Endothelial cell of umbilical vein (primary cell): Measurements from ENCODE around the gene CLEC16A.

ENCODE experiments used
- EZH2 ChIP-seq: IDR thresholded peaks from 2 replicates; pipeline ENCODE4 v1.6.1; 2012; ENCODE audit warnings: borderline replicate concordance, low read depth, mild to moderate bottlenecking, moderate library complexity, low read length, inconsistent platforms; ENCODE audit not compliant: severe bottlenecking
- FOS ChIP-seq: IDR thresholded peaks from 2 replicates; pipeline ENCODE4 v1.6.1; 2011; ENCODE audit warnings: mild to moderate bottlenecking, low read length, moderate library complexity, borderline replicate concordance; ENCODE audit not compliant: insufficient read depth
- GATA2 ChIP-seq: IDR thresholded peaks from 2 replicates; pipeline ENCODE4 v1.7.0; 2011; ENCODE audit warnings: low read depth, mild to moderate bottlenecking, moderate library complexity, mixed read lengths, low read length; ENCODE audit not compliant: insufficient read length, insufficient read depth
- JUN ChIP-seq: IDR thresholded peaks from 2 replicates; pipeline ENCODE4 v1.6.1; 2011; ENCODE audit warnings: borderline replicate concordance, low read depth; ENCODE audit not compliant: insufficient read length, insufficient read depth
- MYC ChIP-seq: IDR thresholded peaks from one replicate; pipeline ENCODE4 v1.6.1; 2011; ENCODE audit warnings: mild to moderate bottlenecking, low read depth, low read length
- POLR2A ChIP-seq: IDR thresholded peaks from 2 replicates; pipeline ENCODE4 v1.6.1; 2012; ENCODE audit warnings: low read depth, mild to moderate bottlenecking, control low read depth, low read length
- POLR2AphosphoS5 ChIP-seq: IDR thresholded peaks from 2 replicates; pipeline ENCODE4 v1.6.1; 2012; ENCODE audit warnings: low read depth, mild to moderate bottlenecking, control low read depth, low read length, moderate library complexity; ENCODE audit not compliant: insufficient read depth
- TF ChIP-seq, protein P1 (sequence below), 2 donors: IDR thresholded peaks; 1 replicate in 1 of 2; 2 replicates in 1 of 2; pipeline ENCODE4 v1.5.1; 2011; ENCODE audit warnings: low read length in 2 of 2, mild to moderate bottlenecking in 2 of 2, moderate library complexity in 2 of 2, control low read depth in 1 of 2, inconsistent platforms in 1 of 2, low read depth in 1 of 2; ENCODE audit not compliant: insufficient read depth in 1 of 2; ENCODE audit errors: extremely low read depth in 1 of 2
- TF ChIP-seq, protein P2 (sequence below): IDR thresholded peaks from 2 replicates; pipeline ENCODE4 v1.6.1; 2011; ENCODE audit not compliant: insufficient read depth, insufficient read length

DNA sequence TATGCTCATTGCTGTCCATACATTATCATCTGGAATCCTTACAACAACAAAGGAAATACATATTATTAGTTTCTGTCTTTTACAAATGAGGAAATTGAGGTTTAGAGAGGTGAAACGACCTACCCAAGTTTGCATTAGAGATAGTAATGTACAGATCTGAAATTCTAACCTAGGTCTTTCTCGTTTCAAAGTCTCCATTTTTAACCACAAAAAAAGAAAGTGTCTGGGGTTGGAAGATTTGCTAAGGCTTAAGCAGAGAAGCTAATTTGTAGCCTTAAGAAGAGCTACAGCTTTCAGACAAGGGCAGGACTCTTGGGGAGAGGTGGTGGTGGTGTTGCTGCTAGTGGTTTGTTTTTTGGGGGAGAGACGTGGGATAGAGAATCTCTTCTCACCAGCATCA is 48.2 kb upstream of the CLEC16A start:
- TF ChIP-seq POLR2A = no peak
- TF ChIP-seq, protein P1, sequence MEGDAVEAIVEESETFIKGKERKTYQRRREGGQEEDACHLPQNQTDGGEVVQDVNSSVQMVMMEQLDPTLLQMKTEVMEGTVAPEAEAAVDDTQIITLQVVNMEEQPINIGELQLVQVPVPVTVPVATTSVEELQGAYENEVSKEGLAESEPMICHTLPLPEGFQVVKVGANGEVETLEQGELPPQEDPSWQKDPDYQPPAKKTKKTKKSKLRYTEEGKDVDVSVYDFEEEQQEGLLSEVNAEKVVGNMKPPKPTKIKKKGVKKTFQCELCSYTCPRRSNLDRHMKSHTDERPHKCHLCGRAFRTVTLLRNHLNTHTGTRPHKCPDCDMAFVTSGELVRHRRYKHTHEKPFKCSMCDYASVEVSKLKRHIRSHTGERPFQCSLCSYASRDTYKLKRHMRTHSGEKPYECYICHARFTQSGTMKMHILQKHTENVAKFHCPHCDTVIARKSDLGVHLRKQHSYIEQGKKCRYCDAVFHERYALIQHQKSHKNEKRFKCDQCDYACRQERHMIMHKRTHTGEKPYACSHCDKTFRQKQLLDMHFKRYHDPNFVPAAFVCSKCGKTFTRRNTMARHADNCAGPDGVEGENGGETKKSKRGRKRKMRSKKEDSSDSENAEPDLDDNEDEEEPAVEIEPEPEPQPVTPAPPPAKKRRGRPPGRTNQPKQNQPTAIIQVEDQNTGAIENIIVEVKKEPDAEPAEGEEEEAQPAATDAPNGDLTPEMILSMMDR (IDR thresholded peaks at IDR 0.05; ENCODE audit: extremely low read depth in 1 of 2, insufficient read depth in 1 of 2, low read depth in 1 of 2, low read length in 2 of 2) = no peak
- no peak for TF ChIP-seq EZH2
- no peak for TF ChIP-seq FOS
- no peak for TF ChIP-seq POLR2AphosphoS5
- no peak for TF ChIP-seq JUN
- TF ChIP-seq MYC = no peak
- TF ChIP-seq GATA2 = no peak
- TF ChIP-seq, protein P2, sequence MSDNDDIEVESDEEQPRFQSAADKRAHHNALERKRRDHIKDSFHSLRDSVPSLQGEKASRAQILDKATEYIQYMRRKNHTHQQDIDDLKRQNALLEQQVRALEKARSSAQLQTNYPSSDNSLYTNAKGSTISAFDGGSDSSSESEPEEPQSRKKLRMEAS = no peak
